ENCODE results near the gene MOB3A.

MOB3A gene

GRCh38 chr19:2112516-2113320 is 16.6 kb upstream of the MOB3A start:
- no peak for TF ChIP-seq ZNF565 (CRISPR knock-in tag; conservative IDR thresholded peaks at IDR 0.05; ENCODE audit: low read depth)
- TF ChIP-seq OSR1 (CRISPR knock-in tag; IDR thresholded peaks at IDR 0.05) = no peak
- TF ChIP-seq ZC3H10 (CRISPR knock-in tag; IDR thresholded peaks at IDR 0.05) = no peak
- no peak for ATAC-seq

- no peak for ATAC-seq
- TF ChIP-seq ZNF8 (CRISPR knock-in tag; IDR thresholded peaks at IDR 0.05) = no peak
- no peak for TF ChIP-seq ZFP30 (CRISPR knock-in tag; IDR thresholded peaks at IDR 0.05)
- TF ChIP-seq ZC3H10 (CRISPR knock-in tag; IDR thresholded peaks at IDR 0.05) = no peak
- TF ChIP-seq TSHZ2 (CRISPR knock-in tag; IDR thresholded peaks at IDR 0.05) = no peak
- TF ChIP-seq TOX (CRISPR knock-in tag; IDR thresholded peaks at IDR 0.05; ENCODE audit: borderline replicate concordance) = no peak
- no peak for TF ChIP-seq ISL1 (CRISPR knock-in tag; IDR thresholded peaks at IDR 0.05)
- TF ChIP-seq SNAI2 (CRISPR knock-in tag; IDR thresholded peaks at IDR 0.05) = no peak
- no peak for TF ChIP-seq PATZ1 (CRISPR knock-in tag; IDR thresholded peaks at IDR 0.05; ENCODE audit: borderline replicate concordance)
- TF ChIP-seq ESRRG (CRISPR knock-in tag; IDR thresholded peaks at IDR 0.05) = no peak
- no peak for TF ChIP-seq ZNF565 (CRISPR knock-in tag; conservative IDR thresholded peaks at IDR 0.05; ENCODE audit: low read depth)
- TF ChIP-seq CSDC2 (CRISPR knock-in tag; IDR thresholded peaks at IDR 0.05) = no peak
- no peak for TF ChIP-seq ARNTL (CRISPR knock-in tag; IDR thresholded peaks at IDR 0.05; ENCODE audit: borderline replicate concordance, low read depth)
- no peak for TF ChIP-seq BACH2 (CRISPR knock-in tag; IDR thresholded peaks at IDR 0.05; ENCODE audit: borderline replicate concordance)
Observed at GRCh38 chr19:2111886-2112285, 15.8 kb upstream of the MOB3A start.

GRCh38 chr19:2111425-2111824 is 15.3 kb upstream of the MOB3A start:
- ATAC-seq = no peak
- TF ChIP-seq ARNTL (CRISPR knock-in tag; IDR thresholded peaks at IDR 0.05; ENCODE audit: borderline replicate concordance, low read depth) = no peak
- no peak for TF ChIP-seq CSDC2 (CRISPR knock-in tag; IDR thresholded peaks at IDR 0.05)
- no peak for TF ChIP-seq ZNF70 (CRISPR knock-in tag; IDR thresholded peaks at IDR 0.05)
- no peak for TF ChIP-seq TOX (CRISPR knock-in tag; IDR thresholded peaks at IDR 0.05; ENCODE audit: borderline replicate concordance)
- TF ChIP-seq GLIS3 (CRISPR knock-in tag; IDR thresholded peaks at IDR 0.05) = no peak
- TF ChIP-seq ISL1 (CRISPR knock-in tag; IDR thresholded peaks at IDR 0.05) = no peak
- no peak for TF ChIP-seq RARB (CRISPR knock-in tag; IDR thresholded peaks at IDR 0.05)
- no peak for TF ChIP-seq ZNF565 (CRISPR knock-in tag; conservative IDR thresholded peaks at IDR 0.05; ENCODE audit: low read depth)
- TF ChIP-seq PPARA (CRISPR knock-in tag; IDR thresholded peaks at IDR 0.05; ENCODE audit: borderline replicate concordance) = no peak
- no peak for TF ChIP-seq CREB5 (CRISPR knock-in tag; IDR thresholded peaks at IDR 0.05; ENCODE audit: low read depth)
- TF ChIP-seq SNAI2 (CRISPR knock-in tag; IDR thresholded peaks at IDR 0.05) = no peak
- no peak for TF ChIP-seq BACH2 (CRISPR knock-in tag; IDR thresholded peaks at IDR 0.05; ENCODE audit: borderline replicate concordance)
- no peak for TF ChIP-seq TCF4 (CRISPR knock-in tag; IDR thresholded peaks at IDR 0.05; ENCODE audit: borderline replicate concordance)

GRCh38 chr19:2110822-2111221 is 14.7 kb upstream of the MOB3A start:
- no peak for ATAC-seq
- TF ChIP-seq ARNTL (CRISPR knock-in tag; IDR thresholded peaks at IDR 0.05; ENCODE audit: borderline replicate concordance, low read depth) (no peak), ZFP30 (CRISPR knock-in tag; IDR thresholded peaks at IDR 0.05) (no peak), TSHZ2 (CRISPR knock-in tag; IDR thresholded peaks at IDR 0.05) (no peak), ZFP3 (CRISPR knock-in tag; IDR thresholded peaks at IDR 0.05) (no peak), PPARA (CRISPR knock-in tag; IDR thresholded peaks at IDR 0.05; ENCODE audit: borderline replicate concordance) (no peak), CREB5 (CRISPR knock-in tag; IDR thresholded peaks at IDR 0.05; ENCODE audit: low read depth) (no peak), ZNF70 (CRISPR knock-in tag; IDR thresholded peaks at IDR 0.05) (no peak), POU6F1 (CRISPR knock-in tag; IDR thresholded peaks at IDR 0.05; ENCODE audit: borderline replicate concordance, low read depth) (no peak), ZC3H10 (CRISPR knock-in tag; IDR thresholded peaks at IDR 0.05) (no peak), GLIS3 (CRISPR knock-in tag; IDR thresholded peaks at IDR 0.05) (no peak)

Data from SK-N-SH treated with all-trans-retinoic acid at 6 μM for 48 hours (cell line).